Activated naive CD8-positive, alpha-beta T cell treated with anti-CD3 and anti-CD28 coated beads, Interleukin-2, amount 50 U/mL, for 24 hours (primary cell): ENCODE data around the gene H6PD.
A peak's percentile ranks its signal among the peaks of the same experiment; 100 is the strongest.

Experiments
- ATAC-seq: fragments of 150-1000 bp; cut with Tn5 transposase; one replicate; pipeline ENCODE4 v1.10.0; 2021
- DNase-seq: peaks from one replicate; pipeline ENCODE4 v3.0.0; 2021
- H3K27ac Mint-ChIP-seq: one replicate; pipeline ENCODE4 v1.8.0; 2021; ENCODE audit warnings: mild to moderate bottlenecking, mixed read lengths
- H3K27me3 Mint-ChIP-seq: one replicate; pipeline ENCODE4 v1.8.0; 2021; ENCODE audit warnings: mixed read lengths
- H3K36me3 Mint-ChIP-seq: one replicate; pipeline ENCODE4 v1.8.0; 2021; ENCODE audit warnings: low read depth, mixed read lengths
- H3K4me1 Mint-ChIP-seq: one replicate; pipeline ENCODE4 v1.8.0; 2021; ENCODE audit warnings: mixed read lengths
- H3K4me3 Mint-ChIP-seq: one replicate; pipeline ENCODE4 v1.8.0; 2021; ENCODE audit warnings: mild to moderate bottlenecking, moderate library complexity, mixed read lengths
- H3K9me3 Mint-ChIP-seq: one replicate; pipeline ENCODE4 v1.8.0; 2021; ENCODE audit warnings: mixed read lengths

H6PD gene

DNA sequence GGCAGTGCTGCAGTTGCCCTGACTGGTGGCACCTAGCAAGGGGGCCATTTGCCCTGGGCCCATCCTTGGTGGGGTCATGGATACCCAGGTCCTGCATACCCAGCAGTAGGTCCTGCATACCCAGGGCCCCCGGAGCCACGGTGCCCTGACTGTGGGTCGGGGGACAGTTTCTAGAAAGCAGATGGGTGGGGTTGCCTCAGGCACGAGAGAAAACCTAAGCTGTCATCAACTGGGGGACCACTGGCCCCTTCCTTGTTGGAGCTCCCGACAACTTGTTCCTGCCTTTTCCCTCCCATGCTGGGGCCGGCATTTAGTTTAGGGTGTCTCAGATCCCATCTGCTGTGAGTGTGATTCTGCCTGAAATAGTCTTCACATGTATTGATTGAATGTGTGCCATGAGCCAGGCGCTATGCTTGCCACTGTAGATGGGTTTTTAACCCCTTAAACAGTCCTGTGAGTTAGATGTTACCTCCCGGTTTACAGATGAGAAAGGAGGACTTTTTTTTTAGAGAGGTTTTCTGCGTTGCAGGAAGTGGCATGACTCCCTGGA is 73.7 kb downstream of the H6PD start:
- H3K27ac Mint-ChIP-seq: no peak overlapping the region

GRCh38 chr1:9309080-9309479 is 74.5 kb downstream of the H6PD start:
- H3K36me3 Mint-ChIP-seq: no peaks in the 10 kb centered on the region

More for the DNA sequence above, 73.7 kb downstream of the H6PD start:
- Mint-ChIP-seq H3K9me3 (no peaks in the 10 kb centered on the region), H3K36me3 (no peaks in the 10 kb centered on the region), H3K27me3 (no peaks in the 10 kb centered on the region), H3K4me3 (no peak overlapping the region), H3K4me1 (no peaks in the 10 kb centered on the region)
- no peak for DNase-seq
- no peak for ATAC-seq

GRCh38 chr1:9309991-9310390 is 75.4 kb downstream of the H6PD start:
- Mint-ChIP-seq H3K36me3 (no peaks in the 10 kb centered on the region), H3K9me3 (no peaks in the 10 kb centered on the region)

More at GRCh38 chr1:9309080-9309479, 74.5 kb downstream of the H6PD start:
- H3K9me3 Mint-ChIP-seq: no peaks in the 10 kb centered on the region
- no peaks in the 10 kb centered on the region for H3K4me1 Mint-ChIP-seq
- H3K27ac Mint-ChIP-seq: no peak overlapping the region
- no peaks in the 10 kb centered on the region for H3K27me3 Mint-ChIP-seq
- DNase-seq: no peak
- H3K4me3 Mint-ChIP-seq: no peak overlapping the region
- ATAC-seq: no peak

GRCh38 chr1:9311029-9311428 is 76.5 kb downstream of the H6PD start:
- H3K4me3 Mint-ChIP-seq: no peak overlapping the region
- ATAC-seq (no peak), DNase-seq (no peak)
- H3K9me3 Mint-ChIP-seq: no peaks in the 10 kb centered on the region
- no peak overlapping the region for H3K27ac Mint-ChIP-seq
- H3K4me1 Mint-ChIP-seq: peaks cover 17% of the 10 kb centered on the region
- H3K36me3 Mint-ChIP-seq: no peaks in the 10 kb centered on the region
- no peaks in the 10 kb centered on the region for H3K27me3 Mint-ChIP-seq

More at GRCh38 chr1:9309991-9310390, 75.4 kb downstream of the H6PD start:
- Mint-ChIP-seq H3K4me3 (no peak overlapping the region), H3K27me3 (no peaks in the 10 kb centered on the region), H3K27ac (no peak overlapping the region), H3K4me1 (peaks cover 7% of the 10 kb centered on the region)
- ATAC-seq (no peak), DNase-seq (no peak)

GRCh38 chr1:9311479-9311878 is 76.9 kb downstream of the H6PD start:
- ATAC-seq: no peak
- DNase-seq: no peak
- Mint-ChIP-seq H3K36me3 (no peaks in the 10 kb centered on the region), H3K4me1 (peaks cover 20% of the 10 kb centered on the region), H3K4me3 (no peak overlapping the region), H3K27me3 (no peaks in the 10 kb centered on the region), H3K9me3 (no peaks in the 10 kb centered on the region), H3K27ac (no peak overlapping the region)

DNA sequence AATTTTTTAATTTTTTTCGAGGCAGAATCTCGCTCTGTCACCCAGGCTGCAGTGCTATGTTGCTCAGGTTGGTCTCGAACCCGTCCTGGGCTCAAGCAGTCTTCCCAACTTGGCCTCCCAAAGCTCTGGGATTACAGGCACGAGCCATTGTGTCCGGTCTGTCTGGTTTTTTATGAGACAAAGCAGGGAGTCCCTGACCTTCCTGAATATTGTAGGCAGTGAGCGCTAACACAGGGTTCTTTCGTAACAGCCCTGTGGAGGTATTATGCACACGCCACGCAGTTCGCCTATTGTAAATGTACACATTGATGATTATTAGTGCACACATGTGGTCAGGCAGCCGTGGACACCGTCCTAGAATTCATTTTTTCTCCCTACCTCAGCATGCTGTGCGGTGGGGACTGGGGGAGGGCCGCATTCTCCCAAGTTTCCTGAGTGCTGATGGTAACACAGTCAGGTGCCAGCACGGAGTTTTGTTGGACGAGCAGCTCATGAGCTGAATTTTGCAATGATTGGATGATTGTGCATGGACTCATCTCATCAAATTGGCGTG is 77.7 kb downstream of the H6PD start:
- Mint-ChIP-seq H3K27ac (no peak overlapping the region), H3K27me3 (no peaks in the 10 kb centered on the region), H3K4me1 (peaks cover 26% of the 10 kb centered on the region), H3K9me3 (no peaks in the 10 kb centered on the region), H3K4me3 (no peak overlapping the region), H3K36me3 (no peaks in the 10 kb centered on the region)
- ATAC-seq (no peak), DNase-seq (no peak)

GRCh38 chr1:9313576-9313975 is 79.0 kb downstream of the H6PD start:
- Mint-ChIP-seq H3K27ac (no peak overlapping the region), H3K9me3 (no peaks in the 10 kb centered on the region), H3K4me3 (no peak overlapping the region), H3K4me1 (peaks cover 36% of the 10 kb centered on the region), H3K36me3 (no peaks in the 10 kb centered on the region), H3K27me3 (no peaks in the 10 kb centered on the region)
- no peak for DNase-seq
- ATAC-seq: no peak

DNA sequence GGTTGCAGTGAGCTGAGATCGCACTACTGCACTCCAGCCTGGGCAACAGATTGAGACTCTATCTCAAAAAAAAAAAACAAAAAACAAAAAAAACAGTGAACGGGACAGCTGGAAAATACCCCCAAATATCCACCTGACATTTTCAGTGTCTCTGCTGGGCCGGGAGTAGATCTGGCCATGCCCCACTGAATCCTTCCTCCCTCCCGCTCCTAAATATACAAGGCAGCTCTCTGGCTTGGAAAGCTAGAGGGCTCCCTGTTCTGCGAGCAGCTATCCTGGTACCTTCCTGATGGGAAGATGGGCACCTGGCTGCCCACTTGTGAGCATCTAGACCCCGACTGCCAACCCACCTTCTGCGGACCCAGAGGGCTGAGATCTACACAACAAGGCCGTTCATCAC is 79.5 kb downstream of the H6PD start:
- no peak overlapping the region for H3K4me3 Mint-ChIP-seq
- DNase-seq (no peak), ATAC-seq (no peak)
- no peak overlapping the region for H3K27ac Mint-ChIP-seq
- no peaks in the 10 kb centered on the region for H3K27me3 Mint-ChIP-seq
- H3K36me3 Mint-ChIP-seq: no peaks in the 10 kb centered on the region
- no peaks in the 10 kb centered on the region for H3K9me3 Mint-ChIP-seq
- peaks cover 36% of the 10 kb centered on the region for H3K4me1 Mint-ChIP-seq

DNA sequence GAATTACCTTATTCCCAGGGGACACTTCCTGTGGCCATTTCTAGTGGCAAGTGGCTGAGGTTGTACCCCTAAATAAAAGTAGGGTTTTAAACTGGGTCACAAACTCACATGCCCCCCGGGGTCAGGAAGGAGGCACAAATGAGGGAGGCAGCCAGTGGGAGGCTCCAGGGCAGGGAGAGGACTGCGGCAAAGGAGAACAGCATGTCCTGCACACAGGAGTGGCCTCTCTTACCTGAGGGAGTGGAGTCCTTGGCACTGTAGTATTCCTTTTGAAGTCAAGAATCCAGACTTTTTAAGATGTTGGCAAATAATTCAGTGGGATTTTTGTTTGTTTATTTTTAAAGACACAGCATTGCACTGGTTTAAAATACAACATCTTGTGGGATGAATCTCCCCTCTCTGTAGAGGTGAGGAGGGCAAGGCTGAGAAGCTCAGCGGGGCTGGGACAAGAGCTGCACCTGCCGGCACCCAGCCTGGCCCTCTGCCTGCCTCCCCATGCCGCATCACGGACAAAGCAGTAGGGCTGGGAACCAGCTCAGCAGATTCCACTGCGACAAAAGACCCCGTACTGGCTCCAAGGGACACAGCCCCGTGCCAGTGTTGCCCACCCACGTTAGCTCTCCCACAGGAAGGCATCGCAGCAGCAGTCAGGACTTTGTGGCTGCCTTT is 80.3 kb downstream of the H6PD start:
- H3K27me3 Mint-ChIP-seq: no peaks in the 10 kb centered on the region
- H3K4me1 Mint-ChIP-seq: peaks cover 36% of the 10 kb centered on the region
- peak overlapping the region; percentile 69 for H3K27ac Mint-ChIP-seq
- H3K4me3 Mint-ChIP-seq: peak overlapping the region; percentile 46
- H3K9me3 Mint-ChIP-seq: no peaks in the 10 kb centered on the region
- H3K36me3 Mint-ChIP-seq: no peaks in the 10 kb centered on the region
- ATAC-seq (no peak), DNase-seq (no peak)

- H3K27me3 Mint-ChIP-seq: no peaks in the 10 kb centered on the region
- H3K9me3 Mint-ChIP-seq: no peaks in the 10 kb centered on the region
- ATAC-seq: peak; percentile 69
Observed at GRCh38 chr1:9315411-9316079, 81.0 kb downstream of the H6PD start.

DNA sequence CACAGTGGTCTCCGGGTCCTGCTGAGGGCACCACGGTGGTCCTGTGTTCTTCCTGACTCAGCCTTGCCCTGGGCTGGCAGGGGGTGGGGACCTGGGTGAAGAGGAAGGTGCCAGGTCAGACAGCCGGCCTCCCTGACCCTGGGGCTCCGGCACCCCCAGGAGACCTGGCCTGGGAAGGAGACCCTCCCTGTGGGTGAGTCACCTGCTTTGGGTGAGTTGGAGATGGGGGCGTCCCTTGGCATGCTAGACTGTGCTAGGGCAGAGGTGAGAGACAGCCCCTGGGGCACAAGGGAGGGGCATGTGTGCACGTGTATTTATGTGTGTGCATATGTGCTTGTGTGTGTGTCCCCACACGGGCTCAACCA is 81.5 kb downstream of the H6PD start:
- peak; percentile 62 for ATAC-seq
- Mint-ChIP-seq H3K4me1 (peaks cover 36% of the 10 kb centered on the region), H3K27me3 (no peaks in the 10 kb centered on the region), H3K4me3 (peak overlapping the region; percentile 46), H3K9me3 (no peaks in the 10 kb centered on the region), H3K27ac (peak overlapping the region; percentile 69), H3K36me3 (no peaks in the 10 kb centered on the region)
- no peak for DNase-seq

More at GRCh38 chr1:9315411-9316079, 81.0 kb downstream of the H6PD start:
- Mint-ChIP-seq H3K4me3 (peak overlapping the region; percentile 46), H3K27ac (peak overlapping the region; percentile 69), H3K36me3 (no peaks in the 10 kb centered on the region), H3K4me1 (peaks cover 36% of the 10 kb centered on the region)
- peak; percentile 51 for DNase-seq

GRCh38 chr1:9316512-9316911 is 81.9 kb downstream of the H6PD start:
- H3K27ac Mint-ChIP-seq: no peak overlapping the region
- peaks cover 36% of the 10 kb centered on the region for H3K4me1 Mint-ChIP-seq
- no peak overlapping the region for H3K4me3 Mint-ChIP-seq
- no peak for DNase-seq
- no peaks in the 10 kb centered on the region for H3K9me3 Mint-ChIP-seq
- H3K36me3 Mint-ChIP-seq: no peaks in the 10 kb centered on the region
- ATAC-seq: no peak
- H3K27me3 Mint-ChIP-seq: no peaks in the 10 kb centered on the region

GRCh38 chr1:9317072-9317471 is 82.5 kb downstream of the H6PD start:
- no peak overlapping the region for H3K27ac Mint-ChIP-seq
- peak overlapping the region; percentile 9 for H3K4me3 Mint-ChIP-seq

GRCh38 chr1:9317591-9318417 is 83.2 kb downstream of the H6PD start:
- Mint-ChIP-seq H3K27me3 (no peaks in the 10 kb centered on the region), H3K4me3 (peak overlapping the region; percentile 29), H3K4me1 (peaks cover 36% of the 10 kb centered on the region), H3K36me3 (no peaks in the 10 kb centered on the region), H3K27ac (no peak overlapping the region), H3K9me3 (no peaks in the 10 kb centered on the region)
- no peak for ATAC-seq
- DNase-seq: peak; percentile 14

More at GRCh38 chr1:9317072-9317471, 82.5 kb downstream of the H6PD start:
- Mint-ChIP-seq H3K36me3 (no peaks in the 10 kb centered on the region), H3K9me3 (no peaks in the 10 kb centered on the region), H3K27me3 (no peaks in the 10 kb centered on the region), H3K4me1 (peaks cover 36% of the 10 kb centered on the region)
- DNase-seq (no peak), ATAC-seq (no peak)
